ENCODE data around the gene YIPF1.

Gene YIPF1

GRCh38 chr1:53909946-53910345 is 20.3 kb upstream of the YIPF1 start:
- no peak for TF ChIP-seq CTCF (IDR thresholded peaks at IDR 0.05; ENCODE audit: extremely low read depth, insufficient read depth, missing control alignments)
- DNase-seq (ENCODE audit: low spot score), result no peak
- in situ Hi-C loops (cut with MboI; ENCODE audit: low pct_unique_long_range_greater_than_20kb, low sequenced_read_pairs, unreplicated experiment), result no loop called here

GRCh38 chr1:53906121-53906520 is 16.5 kb upstream of the YIPF1 start:
- in situ Hi-C loops (cut with MboI; ENCODE audit: low pct_unique_long_range_greater_than_20kb, low sequenced_read_pairs, unreplicated experiment), result no loop called here
- no peak for TF ChIP-seq CTCF (IDR thresholded peaks at IDR 0.05; ENCODE audit: extremely low read depth, insufficient read depth, missing control alignments)
- no peak for DNase-seq (ENCODE audit: low spot score)

- TF ChIP-seq CTCF (IDR thresholded peaks at IDR 0.05; ENCODE audit: extremely low read depth, insufficient read depth, missing control alignments), result no peak
- in situ Hi-C loops (cut with MboI; ENCODE audit: low pct_unique_long_range_greater_than_20kb, low sequenced_read_pairs, unreplicated experiment), result no loop called here
Measured at GRCh38 chr1:53905509-53905908, 15.9 kb upstream of the YIPF1 start.

GRCh38 chr1:53902235-53903138 is 12.9 kb upstream of the YIPF1 start:
- no peak for DNase-seq (ENCODE audit: low spot score)
- no peak for TF ChIP-seq CTCF (IDR thresholded peaks at IDR 0.05; ENCODE audit: extremely low read depth, insufficient read depth, missing control alignments)
- in situ Hi-C loops (cut with MboI; ENCODE audit: low pct_unique_long_range_greater_than_20kb, low sequenced_read_pairs, unreplicated experiment), result no loop called here

More at GRCh38 chr1:53905509-53905908, 15.9 kb upstream of the YIPF1 start:
- no peak for DNase-seq (ENCODE audit: low spot score)

GRCh38 chr1:53899708-53900107 is 10.1 kb upstream of the YIPF1 start:
- in situ Hi-C loops (cut with MboI; ENCODE audit: low pct_unique_long_range_greater_than_20kb, low sequenced_read_pairs, unreplicated experiment), result no loop called here
- no peak for DNase-seq (ENCODE audit: low spot score)
- TF ChIP-seq CTCF (IDR thresholded peaks at IDR 0.05; ENCODE audit: extremely low read depth, insufficient read depth, missing control alignments), result no peak

GRCh38 chr1:53899206-53899628 is 9.6 kb upstream of the YIPF1 start:
- in situ Hi-C loops (cut with MboI; ENCODE audit: low pct_unique_long_range_greater_than_20kb, low sequenced_read_pairs, unreplicated experiment), result no loop called here
- TF ChIP-seq CTCF (IDR thresholded peaks at IDR 0.05; ENCODE audit: extremely low read depth, insufficient read depth, missing control alignments), result no peak
- DNase-seq (ENCODE audit: low spot score), result no peak

Data from GM13977 (cell line).